Activated B cell treated with CpG ODN at 0.5 μM for 24 hours (primary cell): ENCODE data around the gene RAPGEF6. TPM values are rescaled to one million over a fixed set of nuclear protein-coding genes. Genes with fewer than 3 reads are reported as not detected.

Experiments used
- ATAC-seq: fragments of 200-7000 bp; cut with Tn5 transposase; one replicate; pipeline ENCODE4 v1.10.0; 2021; ENCODE audit warnings: low read depth, mild to moderate bottlenecking, moderate library complexity
- CTCF ChIA-PET: fragments of 350-600 bp; sonication (Branson Sonifier 250); formaldehyde crosslinking; loops from one replicate; lab custom pipeline; 2021; ENCODE audit warnings: antibody characterized with exemption; lab: Charles Lee
- POLR2A ChIA-PET: fragments of 350-600 bp; sonication (Branson Sonifier 250); formaldehyde crosslinking; loops from one replicate; lab custom pipeline; 2021; ENCODE audit warnings: antibody characterized with exemption; lab: Charles Lee
- DNase-seq: peaks from one replicate; pipeline ENCODE4 v3.0.0; 2022
- H3K27ac Mint-ChIP-seq: one replicate; pipeline ENCODE4 v1.8.0; 2020; ENCODE audit warnings: mixed read lengths
- H3K27me3 Mint-ChIP-seq: one replicate; pipeline ENCODE4 v1.8.0; 2021; ENCODE audit warnings: mixed read lengths
- H3K36me3 Mint-ChIP-seq: one replicate; pipeline ENCODE4 v1.8.0; 2021; ENCODE audit warnings: low read depth, mixed read lengths
- H3K4me1 Mint-ChIP-seq: one replicate; pipeline ENCODE4 v1.8.0; 2021; ENCODE audit warnings: mixed read lengths
- H3K4me3 Mint-ChIP-seq: one replicate; pipeline ENCODE4 v1.8.0; 2020; ENCODE audit warnings: mild to moderate bottlenecking, mixed read lengths
- H3K9me3 Mint-ChIP-seq: one replicate; pipeline ENCODE4 v1.8.0; 2020; ENCODE audit warnings: mixed read lengths
- intact Hi-C: fragments of 100-400 bp; cut with micrococcal nuclease; formaldehyde crosslinking; loops from one replicate; pipeline ENCODE4 v1.15.1; 2024
- total RNA-seq: library from RNA; stranded (reverse); gene quantifications from 2 replicates; pipeline ENCODE4 v1.2.3, GENCODE V29; 2022
- TF ChIP-seq, protein P1 (sequence below): fragments of 200-600 bp; IDR thresholded peaks from one replicate; pipeline ENCODE4 v1.8.0; 2022; ENCODE audit warnings: antibody characterized with exemption, mild to moderate bottlenecking

RAPGEF6 gene
- total RNA-seq, 1 donor from 2014 or later: 45.1 TPM

DNA sequence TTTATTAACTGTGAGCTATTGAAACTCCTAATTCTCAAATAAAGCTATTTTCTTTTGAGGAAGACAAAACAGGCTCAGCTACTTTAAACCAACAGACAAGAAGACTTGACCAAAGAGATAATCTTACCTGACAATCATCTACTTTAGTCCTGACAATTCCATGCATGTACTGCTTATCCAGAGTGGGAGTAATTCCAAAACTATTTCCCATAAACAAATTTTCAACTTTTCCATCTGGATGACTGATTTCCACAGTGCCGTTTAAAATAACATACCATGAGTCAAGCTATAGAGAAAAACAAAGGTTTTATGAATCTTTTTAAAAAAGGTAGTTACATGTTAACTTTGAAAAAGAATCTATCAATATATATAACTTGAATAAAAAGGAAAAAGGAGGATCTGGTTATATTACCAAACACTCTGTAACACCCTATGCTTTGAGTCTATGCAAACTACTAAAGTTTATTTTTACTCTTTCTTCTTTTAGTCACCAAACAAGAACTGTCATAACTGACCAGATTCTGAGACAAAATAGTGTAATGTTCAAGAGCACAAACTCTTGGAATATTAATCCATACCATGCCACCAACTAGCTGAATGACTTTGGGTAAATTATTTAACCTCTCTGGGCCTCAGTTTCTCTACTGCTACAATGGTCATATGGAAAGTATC is 129.7 kb downstream of the RAPGEF6 start:
- TF ChIP-seq, protein P1, sequence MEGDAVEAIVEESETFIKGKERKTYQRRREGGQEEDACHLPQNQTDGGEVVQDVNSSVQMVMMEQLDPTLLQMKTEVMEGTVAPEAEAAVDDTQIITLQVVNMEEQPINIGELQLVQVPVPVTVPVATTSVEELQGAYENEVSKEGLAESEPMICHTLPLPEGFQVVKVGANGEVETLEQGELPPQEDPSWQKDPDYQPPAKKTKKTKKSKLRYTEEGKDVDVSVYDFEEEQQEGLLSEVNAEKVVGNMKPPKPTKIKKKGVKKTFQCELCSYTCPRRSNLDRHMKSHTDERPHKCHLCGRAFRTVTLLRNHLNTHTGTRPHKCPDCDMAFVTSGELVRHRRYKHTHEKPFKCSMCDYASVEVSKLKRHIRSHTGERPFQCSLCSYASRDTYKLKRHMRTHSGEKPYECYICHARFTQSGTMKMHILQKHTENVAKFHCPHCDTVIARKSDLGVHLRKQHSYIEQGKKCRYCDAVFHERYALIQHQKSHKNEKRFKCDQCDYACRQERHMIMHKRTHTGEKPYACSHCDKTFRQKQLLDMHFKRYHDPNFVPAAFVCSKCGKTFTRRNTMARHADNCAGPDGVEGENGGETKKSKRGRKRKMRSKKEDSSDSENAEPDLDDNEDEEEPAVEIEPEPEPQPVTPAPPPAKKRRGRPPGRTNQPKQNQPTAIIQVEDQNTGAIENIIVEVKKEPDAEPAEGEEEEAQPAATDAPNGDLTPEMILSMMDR: no peak
- no peak for DNase-seq
- CTCF ChIA-PET: no interaction called here
- Mint-ChIP-seq H3K27ac (peak overlapping the region; percentile 78), H3K4me3 (peak overlapping the region; percentile 72), H3K4me1 (peaks cover 28% of the 10 kb centered on the region), H3K36me3 (peaks cover 66% of the 10 kb centered on the region), H3K27me3 (no peaks in the 10 kb centered on the region), H3K9me3 (no peaks in the 10 kb centered on the region)
- intact Hi-C loops: no loop called here
- ATAC-seq: no peak
- POLR2A ChIA-PET: interaction anchor here (0.7 to 1.3 kb wide), 2 partner anchors 10 to 16 kb away, joined by 3 to 6 read pairs; no protein-coding TSS in a partner anchor

DNA sequence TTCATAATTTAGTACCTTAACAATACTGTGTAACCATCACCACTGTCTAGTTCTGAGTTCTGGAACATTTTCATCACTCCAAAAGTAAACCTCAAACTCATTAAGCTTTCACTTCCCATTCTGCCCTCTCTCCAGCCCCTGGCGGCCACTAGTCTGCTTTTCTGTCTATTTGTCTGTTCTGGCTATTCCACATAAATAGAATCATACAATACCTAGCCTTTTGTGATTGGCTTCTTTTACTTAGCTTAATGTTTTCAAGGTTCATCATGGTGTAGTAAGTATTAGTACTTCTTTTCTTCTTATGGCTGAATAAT is 138.7 kb downstream of the RAPGEF6 start:
- Mint-ChIP-seq H3K36me3 (peaks cover 76% of the 10 kb centered on the region), H3K4me1 (peaks cover 20% of the 10 kb centered on the region), H3K4me3 (no peak overlapping the region), H3K27ac (peak overlapping the region; percentile 59), H3K9me3 (no peaks in the 10 kb centered on the region), H3K27me3 (no peaks in the 10 kb centered on the region)
- TF ChIP-seq, protein P1: no peak
- CTCF ChIA-PET: interaction anchor here (0.7 to 1.1 kb wide), 3 partner anchors 8 to 93 kb away, joined by 3 to 6 read pairs (median 3); no protein-coding TSS in a partner anchor
- POLR2A ChIA-PET: interaction anchor here (1.1 kb wide), 1 partner anchor 9 kb away, joined by 3 read pairs; no protein-coding TSS in a partner anchor
- ATAC-seq (peak; percentile 94), DNase-seq (no peak)
- intact Hi-C loops: loop anchor here (1.0 to 2.0 kb wide), 3 partner anchors 8 to 138 kb away; partner anchors contain the start of gene RAPGEF6

DNA sequence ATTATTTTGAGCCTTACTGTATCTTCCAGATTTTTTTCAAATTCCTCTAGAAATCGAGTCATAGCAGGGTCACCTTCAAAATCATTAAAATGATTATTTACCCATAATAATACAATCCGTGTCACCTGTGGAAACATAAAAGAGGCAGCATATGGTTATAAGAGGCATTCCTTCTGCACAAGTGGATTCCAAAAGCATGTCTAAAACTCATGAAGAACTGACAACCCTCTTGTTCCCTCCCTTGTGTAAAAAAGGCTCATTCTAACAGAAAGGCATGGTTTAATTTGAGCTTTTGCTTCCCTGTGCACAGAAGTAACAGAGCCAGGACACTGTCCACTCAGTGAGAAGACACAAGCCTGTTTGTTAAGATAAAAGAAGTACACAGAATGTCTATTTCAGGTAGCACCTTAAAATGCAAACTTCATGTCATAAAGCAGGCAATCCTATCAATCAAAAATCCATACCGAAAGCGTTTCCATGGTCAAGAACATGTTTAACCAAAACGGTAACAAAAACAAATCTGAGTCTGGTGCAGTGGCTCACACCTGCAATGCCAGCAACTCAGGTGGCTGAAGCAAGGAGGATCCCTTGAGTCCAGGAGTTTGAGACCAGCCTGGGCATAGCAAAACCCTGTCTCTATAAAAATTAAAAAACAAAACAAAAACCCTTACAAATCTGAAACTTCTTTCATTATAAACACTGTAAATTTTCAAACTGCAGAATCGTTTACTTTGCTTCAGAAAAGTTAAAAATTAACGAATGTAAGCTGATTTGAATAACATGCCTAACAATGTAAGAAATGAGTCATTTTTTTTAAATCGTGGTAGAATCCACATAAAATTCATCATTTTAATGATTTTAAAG is 139.3 kb downstream of the RAPGEF6 start:
- Mint-ChIP-seq H3K27me3 (no peaks in the 10 kb centered on the region), H3K4me1 (peaks cover 20% of the 10 kb centered on the region), H3K4me3 (no peak overlapping the region), H3K27ac (peak overlapping the region; percentile 59), H3K9me3 (no peaks in the 10 kb centered on the region), H3K36me3 (peaks cover 76% of the 10 kb centered on the region)
- TF ChIP-seq, protein P1: no peak
- intact Hi-C loops: loop anchor here (1.0 to 2.0 kb wide), 3 partner anchors 7 to 139 kb away; partner anchors contain the start of gene RAPGEF6
- ATAC-seq: no peak
- no peak for DNase-seq
- ChIA-PET POLR2A (interaction anchor here (1.1 kb wide), 1 partner anchor 8 kb away, joined by 3 read pairs; no protein-coding TSS in a partner anchor), CTCF (interaction anchor here (0.7 to 1.1 kb wide), 3 partner anchors 8 to 94 kb away, joined by 3 to 6 read pairs (median 3); no protein-coding TSS in a partner anchor)

DNA sequence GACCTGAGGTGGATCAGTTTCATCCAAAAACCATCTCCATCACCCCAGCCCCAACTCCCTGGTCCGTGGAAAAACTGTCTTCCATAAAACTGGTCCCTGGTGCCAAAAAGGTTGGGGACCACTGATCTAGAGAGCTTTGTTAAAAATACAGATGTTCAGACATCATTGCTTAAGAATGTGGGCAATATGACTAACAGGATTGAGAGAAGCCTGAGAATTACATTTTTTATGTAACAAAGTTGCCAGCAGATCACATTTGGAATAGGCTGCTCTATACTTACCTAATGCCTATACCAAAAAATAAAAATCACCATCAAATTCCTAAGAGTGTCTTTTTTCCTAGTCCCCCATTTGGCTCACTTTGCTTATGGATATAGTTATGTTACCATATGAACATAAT is 143.3 kb downstream of the RAPGEF6 start:
- no peak overlapping the region for H3K4me3 Mint-ChIP-seq

More for the DNA sequence above, 143.3 kb downstream of the RAPGEF6 start:
- ATAC-seq (no peak), DNase-seq (no peak)
- CTCF ChIA-PET: no interaction called here
- TF ChIP-seq, protein P1: no peak
- POLR2A ChIA-PET: no interaction called here
- intact Hi-C loops: no loop called here
- no peak overlapping the region for H3K27ac Mint-ChIP-seq
- peaks cover 33% of the 10 kb centered on the region for H3K4me1 Mint-ChIP-seq
- H3K9me3 Mint-ChIP-seq: no peaks in the 10 kb centered on the region
- peaks cover 73% of the 10 kb centered on the region for H3K36me3 Mint-ChIP-seq
- H3K27me3 Mint-ChIP-seq: no peaks in the 10 kb centered on the region
